ENCODE data around the gene SNX25. TPM values are rescaled to one million over a fixed set of nuclear protein-coding genes. Genes with fewer than 3 reads are reported as not detected.

The SNX25 gene
- total and polyA plus RNA-seq, 7 donors, result 5.3 to 13.0 (median 9.8) TPM

GRCh38 chr4:185179488-185179887 lies 29.9 kb upstream of the SNX25 start:
- WGBS, 3 donors, result 78 to 86% (median 81%) methylated on average over 3 of the region's 3 CpGs
- no peak for ATAC-seq

GRCh38 chr4:185182239-185182638 lies 27.2 kb upstream of the SNX25 start:
- no peak for TF ChIP-seq CTCF (IDR thresholded peaks at IDR 0.05)
- WGBS, 3 donors, result 70 to 83% (median 74%) methylated on average over 2 of the region's 2 CpGs
- H3K9me3 ChIP-seq, result no peaks in the 10 kb centered on the region
- H3K4me3 ChIP-seq, result no peak overlapping the region
- no peak for ATAC-seq
- H3K4me1 ChIP-seq, result no peaks in the 10 kb centered on the region
- DNase-seq, result no peak
- no peaks in the 10 kb centered on the region for H3K36me3 ChIP-seq (ENCODE audit: insufficient read depth in 1 of 2, low read depth in 1 of 2)
- H3K27me3 ChIP-seq (ENCODE audit: insufficient read depth in 3 of 3, low read length in 2 of 3), result no peaks in the 10 kb centered on the region
- intact Hi-C loops (cut with DNase I), result loop anchor here (5.0 to 10.0 kb wide), 3 partner anchors 35 to 177 kb away; no protein-coding TSS in a partner anchor
- H3K27ac ChIP-seq, result no peak overlapping the region

More at GRCh38 chr4:185179488-185179887, 29.9 kb upstream of the SNX25 start:
- TF ChIP-seq CTCF (IDR thresholded peaks at IDR 0.05), result no peak
- H3K27ac ChIP-seq, result no peak overlapping the region
- intact Hi-C loops (cut with DNase I), result no loop called here
- H3K36me3 ChIP-seq (ENCODE audit: insufficient read depth in 1 of 2, low read depth in 1 of 2), result peaks cover 0 to 14% of the 10 kb centered on the region in 2 donors
- no peaks in the 10 kb centered on the region for H3K27me3 ChIP-seq (ENCODE audit: insufficient read depth in 3 of 3, low read length in 2 of 3)
- no peak overlapping the region for H3K4me3 ChIP-seq
- no peaks in the 10 kb centered on the region for H3K4me1 ChIP-seq
- no peaks in the 10 kb centered on the region for H3K9me3 ChIP-seq
- DNase-seq, result no peak

- H3K4me3 ChIP-seq, result no peak overlapping the region
- H3K27me3 ChIP-seq (ENCODE audit: insufficient read depth in 3 of 3, low read length in 2 of 3), result no peaks in the 10 kb centered on the region
- peaks cover 0 to 13% of the 10 kb centered on the region in 2 donors for H3K36me3 ChIP-seq (ENCODE audit: insufficient read depth in 1 of 2, low read depth in 1 of 2)
- no peaks in the 10 kb centered on the region for H3K4me1 ChIP-seq
- DNase-seq (peak; percentile 59 to 68), ATAC-seq (peak; percentile 55 to 87 (median 76))
- H3K27ac ChIP-seq, result no peak overlapping the region
- H3K9me3 ChIP-seq, result no peaks in the 10 kb centered on the region
- intact Hi-C loops (cut with DNase I), result loop anchor here (5.0 to 10.0 kb wide), 3 partner anchors 36 to 179 kb away; no protein-coding TSS in a partner anchor
- 42 to 46% (median 42%) methylated on average over 6 of the region's 6 CpGs for WGBS, 3 donors
- peak; percentile 85 for TF ChIP-seq CTCF (IDR thresholded peaks at IDR 0.05)
These were observed 25.6 kb upstream of the SNX25 start for GRCh38 chr4:185183622-185184281.

GRCh38 chr4:185186769-185187168 lies 22.6 kb upstream of the SNX25 start:
- Histone ChIP-seq H3K4me1 (no peaks in the 10 kb centered on the region), H3K9me3 (no peaks in the 10 kb centered on the region), H3K4me3 (no peak overlapping the region), H3K27ac (no peak overlapping the region), H3K36me3 (ENCODE audit: insufficient read depth in 1 of 2, low read depth in 1 of 2) (peaks cover 4 to 38% of the 10 kb centered on the region in 2 donors), H3K27me3 (ENCODE audit: insufficient read depth in 3 of 3, low read length in 2 of 3) (no peaks in the 10 kb centered on the region)
- intact Hi-C loops (cut with DNase I), result loop anchor here in 1 of 2 donors (10.0 kb wide), 1 partner anchor 182 kb away; no protein-coding TSS in a partner anchor
- WGBS, 3 donors, result 37 to 66% (median 48%) methylated on average over 3 of the region's 3 CpGs
- ATAC-seq, result no peak
- no peak for TF ChIP-seq CTCF (IDR thresholded peaks at IDR 0.05)
- DNase-seq, result no peak

Measured in psoas muscle (tissue), 8 donors.